Measurements from ENCODE around the gene HTR3A. TPM values are rescaled to one million over a fixed set of nuclear protein-coding genes. Genes with fewer than 3 reads are reported as not detected.

HTR3A gene
- polyA plus RNA-seq, 1 donor from 2014 or later: 11.3 TPM

Other genes with a start within 250 kb of the HTR3A start
- gene ZW10, start 201.4 kb upstream of the HTR3A start, polyA plus RNA-seq: 14.1 TPM
- not detected for gene CLDN25, start 195.3 kb upstream of the HTR3A start, polyA plus RNA-seq
- 79.2 TPM for gene USP28, start 99.5 kb upstream of the HTR3A start, polyA plus RNA-seq
- not detected for gene HTR3B, start 70.3 kb upstream of the HTR3A start, polyA plus RNA-seq
- gene ZBTB16, start 84.6 kb downstream of the HTR3A start, polyA plus RNA-seq: 9.7 TPM

Data from IgD-negative memory B cell (primary cell).